Measurements from ENCODE around the gene KCND3.

Gene KCND3

DNA sequence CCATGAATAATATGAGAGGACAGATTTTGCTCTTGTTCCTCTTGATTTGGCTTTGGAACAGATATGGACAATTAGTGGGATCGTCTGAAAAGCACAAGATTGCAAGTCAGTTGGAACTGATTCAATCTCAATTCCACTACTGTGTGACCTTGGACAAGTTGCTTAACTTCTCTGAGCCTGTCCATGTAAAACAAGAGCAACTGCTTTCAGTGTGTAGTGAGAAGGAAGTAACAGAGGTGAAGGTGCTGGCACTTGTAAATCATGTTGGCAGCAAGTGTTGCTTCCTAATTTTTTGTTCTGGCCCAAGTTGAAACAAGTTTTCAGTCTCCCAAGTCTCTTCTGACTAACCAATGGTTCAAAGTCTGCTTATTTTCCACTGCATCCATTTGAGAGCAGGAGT lies 265.6 kb downstream of the KCND3 start:
- DNase-seq (ENCODE audit: low read depth), result no peak

DNA sequence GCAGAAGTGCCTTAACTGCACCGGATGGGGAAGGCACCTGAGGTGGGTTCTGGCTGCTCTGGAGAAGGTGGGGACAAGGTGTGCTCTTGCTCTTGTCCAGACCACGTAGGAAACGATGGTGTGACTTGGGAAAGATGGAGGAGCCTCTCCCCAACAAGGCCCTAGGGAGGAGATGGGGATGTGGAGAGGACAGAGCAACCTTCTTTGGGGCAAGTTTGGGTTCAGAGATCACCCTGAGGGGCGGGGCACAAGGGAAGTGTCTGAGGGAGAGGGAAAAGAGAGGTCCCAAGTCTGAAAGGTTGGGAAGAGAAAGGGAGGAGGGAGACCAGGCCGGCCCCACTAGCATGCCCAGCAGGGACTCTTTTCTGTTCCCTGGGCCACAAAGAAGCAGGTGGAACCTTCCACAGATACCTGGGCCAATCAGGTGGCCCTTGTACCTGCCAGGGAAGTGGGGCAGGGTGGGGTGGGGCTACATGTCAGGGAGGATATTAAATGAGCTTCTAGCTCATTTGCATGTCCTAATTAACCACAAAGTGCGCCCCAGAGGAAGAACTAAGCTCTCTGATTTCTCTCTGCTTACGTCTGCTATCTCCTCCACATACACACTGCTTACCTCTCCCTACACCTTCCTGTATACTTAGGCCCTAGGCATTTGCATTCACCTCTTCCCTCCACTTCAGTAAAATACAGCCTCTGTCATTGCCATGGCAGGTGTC lies 266.2 kb downstream of the KCND3 start:
- DNase-seq (ENCODE audit: low read depth), result no peak

- DNase-seq (ENCODE audit: low read depth), result no peak
These were observed 268.3 kb downstream of the KCND3 start for GRCh38 chr1:111720977-111721786.
